Effector memory CD8-positive, alpha-beta T cell (primary cell): ENCODE data around the gene STARD3NL.
A peak's percentile ranks its signal among the peaks of the same experiment; 100 is the strongest.

ENCODE experiments used
- ATAC-seq: fragments of 150-1000 bp; cut with Tn5 transposase; replicated peaks from 2 replicates; pipeline ENCODE4 v1.10.0; 2021; ENCODE audit warnings: mild to moderate bottlenecking, moderate library complexity
- DNase-seq, 3 experiments: peaks; one replicate each; pipeline ENCODE4 v3.0.0; 2021
- H3K27ac Mint-ChIP-seq, 2 donors: one replicate each; pipeline ENCODE4 v1.8.0; 2022; ENCODE audit warnings: mild to moderate bottlenecking in 2 of 2, mixed read lengths in 2 of 2, moderate library complexity in 2 of 2
- H3K27me3 Mint-ChIP-seq, 2 donors: one replicate each; pipeline ENCODE4 v1.8.0; 2022; ENCODE audit warnings: mixed read lengths in 2 of 2
- H3K36me3 Mint-ChIP-seq: one replicate; pipeline ENCODE4 v1.8.0; 2022; ENCODE audit warnings: mild to moderate bottlenecking, moderate library complexity, mixed read lengths; ENCODE audit not compliant: insufficient read depth
- H3K4me1 Mint-ChIP-seq, 2 donors: one replicate each; pipeline ENCODE4 v1.8.0; 2022; ENCODE audit warnings: low read depth in 2 of 2, mixed read lengths in 2 of 2
- H3K4me3 Mint-ChIP-seq, 2 donors: one replicate each; pipeline ENCODE4 v1.8.0; 2022; ENCODE audit warnings: mild to moderate bottlenecking in 2 of 2, mixed read lengths in 2 of 2, moderate library complexity in 2 of 2
- H3K9me3 Mint-ChIP-seq, 2 donors: one replicate each; pipeline ENCODE4 v1.8.0; 2022; ENCODE audit warnings: mixed read lengths in 2 of 2

The STARD3NL gene

GRCh38 chr7:38189231-38189938 lies 11.3 kb downstream of the STARD3NL start:
- H3K4me3 Mint-ChIP-seq = no peak overlapping the region
- ATAC-seq = no peak
- H3K4me1 Mint-ChIP-seq = peaks cover 25 to 50% of the 10 kb centered on the region in 2 donors
- no peaks in the 10 kb centered on the region for H3K9me3 Mint-ChIP-seq
- no peaks in the 10 kb centered on the region for H3K36me3 Mint-ChIP-seq
- H3K27ac Mint-ChIP-seq = no peak overlapping the region
- DNase-seq = no peak
- H3K27me3 Mint-ChIP-seq = no peaks in the 10 kb centered on the region

- Mint-ChIP-seq H3K4me3 (no peak overlapping the region), H3K27ac (no peak overlapping the region), H3K36me3 (no peaks in the 10 kb centered on the region), H3K27me3 (no peaks in the 10 kb centered on the region), H3K9me3 (no peaks in the 10 kb centered on the region), H3K4me1 (peaks cover 25 to 48% of the 10 kb centered on the region in 2 donors)
- ATAC-seq (no peak), DNase-seq (no peak)
These were observed 12.0 kb downstream of the STARD3NL start for GRCh38 chr7:38190011-38190410.

- no peaks in the 10 kb centered on the region for H3K27me3 Mint-ChIP-seq
- DNase-seq = no peak
- H3K4me3 Mint-ChIP-seq = peak overlapping the region; percentile 2 to 5
- no peaks in the 10 kb centered on the region for H3K9me3 Mint-ChIP-seq
- H3K27ac Mint-ChIP-seq = peak overlapping the region in 1 of 2 donors; percentile 25
- no peak for ATAC-seq
- no peaks in the 10 kb centered on the region for H3K36me3 Mint-ChIP-seq
- H3K4me1 Mint-ChIP-seq = peaks cover 16 to 46% of the 10 kb centered on the region in 2 donors
These were observed 13.7 kb downstream of the STARD3NL start for GRCh38 chr7:38191791-38192190.

- no peaks in the 10 kb centered on the region for H3K9me3 Mint-ChIP-seq
- H3K4me3 Mint-ChIP-seq = peak overlapping the region; percentile 2 to 5
- H3K4me1 Mint-ChIP-seq = peaks cover 15 to 50% of the 10 kb centered on the region in 2 donors
- no peaks in the 10 kb centered on the region for H3K36me3 Mint-ChIP-seq
- H3K27ac Mint-ChIP-seq = peak overlapping the region in 1 of 2 donors; percentile 25
- DNase-seq (no peak), ATAC-seq (no peak)
- H3K27me3 Mint-ChIP-seq = no peaks in the 10 kb centered on the region
These were observed 14.3 kb downstream of the STARD3NL start for GRCh38 chr7:38192327-38192726.

- no peak for ATAC-seq
- Mint-ChIP-seq H3K4me1 (peaks cover 15 to 46% of the 10 kb centered on the region in 2 donors), H3K9me3 (no peaks in the 10 kb centered on the region), H3K4me3 (no peak overlapping the region), H3K36me3 (no peaks in the 10 kb centered on the region), H3K27me3 (no peaks in the 10 kb centered on the region), H3K27ac (no peak overlapping the region)
- no peak for DNase-seq
These were observed 18.0 kb downstream of the STARD3NL start for GRCh38 chr7:38195804-38196595.

GRCh38 chr7:38198366-38198765 lies 20.3 kb downstream of the STARD3NL start:
- no peak for DNase-seq
- Mint-ChIP-seq H3K36me3 (peaks cover 3% of the 10 kb centered on the region), H3K27me3 (no peaks in the 10 kb centered on the region), H3K4me3 (no peak overlapping the region), H3K4me1 (peaks cover 9 to 27% of the 10 kb centered on the region in 2 donors), H3K27ac (no peak overlapping the region), H3K9me3 (no peaks in the 10 kb centered on the region)
- no peak for ATAC-seq

- Mint-ChIP-seq H3K9me3 (no peaks in the 10 kb centered on the region), H3K27ac (no peak overlapping the region), H3K36me3 (peaks cover 3% of the 10 kb centered on the region), H3K4me1 (peaks cover 9 to 24% of the 10 kb centered on the region in 2 donors), H3K4me3 (no peak overlapping the region), H3K27me3 (no peaks in the 10 kb centered on the region)
- DNase-seq = no peak
- no peak for ATAC-seq
These were observed 21.1 kb downstream of the STARD3NL start for GRCh38 chr7:38199154-38199553.

- H3K36me3 Mint-ChIP-seq = peaks cover 3% of the 10 kb centered on the region
- no peaks in the 10 kb centered on the region for H3K27me3 Mint-ChIP-seq
- H3K4me1 Mint-ChIP-seq = peaks cover 9 to 24% of the 10 kb centered on the region in 2 donors
- ATAC-seq = no peak
- no peak overlapping the region for H3K27ac Mint-ChIP-seq
- H3K4me3 Mint-ChIP-seq = no peak overlapping the region
- no peak for DNase-seq
- no peaks in the 10 kb centered on the region for H3K9me3 Mint-ChIP-seq
These were observed 21.7 kb downstream of the STARD3NL start for GRCh38 chr7:38199782-38200181.

- no peak for ATAC-seq
- no peak overlapping the region for H3K4me3 Mint-ChIP-seq
These were observed 28.0 kb downstream of the STARD3NL start for GRCh38 chr7:38206071-38206470.

GRCh38 chr7:38207843-38208242 lies 29.8 kb downstream of the STARD3NL start:
- H3K4me1 Mint-ChIP-seq = peaks cover 3 to 4% of the 10 kb centered on the region in 2 donors
- H3K27me3 Mint-ChIP-seq = no peaks in the 10 kb centered on the region
- no peak overlapping the region for H3K4me3 Mint-ChIP-seq
- no peak for DNase-seq
- ATAC-seq = no peak
- H3K9me3 Mint-ChIP-seq = no peaks in the 10 kb centered on the region
- peak overlapping the region in 1 of 2 donors; percentile 45 for H3K27ac Mint-ChIP-seq
- no peaks in the 10 kb centered on the region for H3K36me3 Mint-ChIP-seq

More at GRCh38 chr7:38206071-38206470, 28.0 kb downstream of the STARD3NL start:
- Mint-ChIP-seq H3K27ac (peak overlapping the region in 1 of 2 donors; percentile 49), H3K9me3 (no peaks in the 10 kb centered on the region), H3K27me3 (no peaks in the 10 kb centered on the region), H3K4me1 (peaks cover 2% of the 10 kb centered on the region in 2 donors), H3K36me3 (peaks cover 3% of the 10 kb centered on the region)
- DNase-seq = no peak

- peaks cover 13 to 15% of the 10 kb centered on the region in 2 donors for H3K4me1 Mint-ChIP-seq
- peak overlapping the region; percentile 5 to 65 for H3K27ac Mint-ChIP-seq
- no peak overlapping the region for H3K4me3 Mint-ChIP-seq
- H3K36me3 Mint-ChIP-seq = peaks cover 18% of the 10 kb centered on the region
- DNase-seq (no peak), ATAC-seq (no peak)
- no peaks in the 10 kb centered on the region for H3K27me3 Mint-ChIP-seq
- H3K9me3 Mint-ChIP-seq = no peaks in the 10 kb centered on the region
These were observed 33.4 kb downstream of the STARD3NL start for GRCh38 chr7:38211486-38211885.

GRCh38 chr7:38211940-38212339 lies 33.9 kb downstream of the STARD3NL start:
- peaks cover 18 to 19% of the 10 kb centered on the region in 2 donors for H3K4me1 Mint-ChIP-seq
- no peak for DNase-seq
- ATAC-seq = no peak
- H3K4me3 Mint-ChIP-seq = no peak overlapping the region
- no peaks in the 10 kb centered on the region for H3K27me3 Mint-ChIP-seq
- peaks cover 18% of the 10 kb centered on the region for H3K36me3 Mint-ChIP-seq
- no peaks in the 10 kb centered on the region for H3K9me3 Mint-ChIP-seq
- peak overlapping the region; percentile 5 to 65 for H3K27ac Mint-ChIP-seq

GRCh38 chr7:38215115-38215514 lies 37.1 kb downstream of the STARD3NL start:
- Mint-ChIP-seq H3K27me3 (no peaks in the 10 kb centered on the region), H3K4me3 (no peak overlapping the region), H3K36me3 (peaks cover 24% of the 10 kb centered on the region), H3K27ac (peak overlapping the region; percentile 90 to 94), H3K4me1 (peaks cover 35 to 50% of the 10 kb centered on the region in 2 donors), H3K9me3 (no peaks in the 10 kb centered on the region)
- no peak for DNase-seq
- ATAC-seq = no peak
